Endodermal cell (in vitro differentiated cells): ENCODE data around the gene IL18. TPM values are rescaled to one million over a fixed set of nuclear protein-coding genes. Genes with fewer than 3 reads are reported as not detected.
"Not testable (repeated sequence)": the region's sequence is repeated elsewhere in the genome, so short reads cannot be mapped to it uniquely, and the experiment has no call there.

Experiments used
- DNase-seq: peaks from one replicate; pipeline ENCODE4 v3.0.0-alpha.2; 2017
- H3K27ac ChIP-seq: 2 replicates; pipeline ENCODE4 v1.5.1; 2013; ENCODE audit warnings: mild to moderate bottlenecking, low read depth, low read length, moderate library complexity
- H3K27me3 ChIP-seq: 2 replicates; pipeline ENCODE4 v1.6.1; 2013; ENCODE audit warnings: mild to moderate bottlenecking, low read length, moderate library complexity; ENCODE audit not compliant: insufficient read depth, control insufficient read depth, poor library complexity, severe bottlenecking
- H3K36me3 ChIP-seq: 2 replicates; pipeline ENCODE4 v1.7.0; 2013; ENCODE audit warnings: mild to moderate bottlenecking, low read length, moderate library complexity; ENCODE audit not compliant: control insufficient read depth, insufficient read depth
- H3K4me1 ChIP-seq: one replicate; pipeline ENCODE4 v1.7.0; 2013; ENCODE audit warnings: low read length; ENCODE audit not compliant: control insufficient read depth, insufficient read depth
- H3K4me3 ChIP-seq: 2 replicates; pipeline ENCODE4 v1.5.1; 2013; ENCODE audit warnings: mild to moderate bottlenecking, low read length, moderate library complexity
- H3K9ac ChIP-seq: 2 replicates; pipeline ENCODE4 v1.6.1; 2013; ENCODE audit warnings: mild to moderate bottlenecking, low read length, moderate library complexity; ENCODE audit not compliant: poor library complexity, severe bottlenecking; ENCODE audit errors: extremely low read depth
- H3K9me3 ChIP-seq: 2 replicates; pipeline ENCODE4 v1.6.1; 2013; ENCODE audit warnings: mild to moderate bottlenecking, low read length, moderate library complexity; ENCODE audit not compliant: control insufficient read depth
- H3K27ac Mint-ChIP-seq: 2 replicates; pipeline ENCODE4 v1.8.0; 2020; ENCODE audit warnings: mixed read lengths
- H3K27me3 Mint-ChIP-seq: 2 replicates; pipeline ENCODE4 v1.8.0; 2021; ENCODE audit warnings: mild to moderate bottlenecking, mixed read lengths; ENCODE audit not compliant: insufficient read depth
- H3K36me3 Mint-ChIP-seq: 2 replicates; pipeline ENCODE4 v1.8.0; 2020; ENCODE audit warnings: low read depth, mixed read lengths
- H3K4me1 Mint-ChIP-seq: 2 replicates; pipeline ENCODE4 v1.8.0; 2020; ENCODE audit warnings: mixed read lengths
- H3K4me3 Mint-ChIP-seq: 2 replicates; pipeline ENCODE4 v1.8.0; 2020; ENCODE audit warnings: mild to moderate bottlenecking, moderate library complexity, mixed read lengths
- H3K9me3 Mint-ChIP-seq: 2 replicates; pipeline ENCODE4 v1.8.0; 2020; ENCODE audit warnings: mild to moderate bottlenecking, mixed read lengths
- CTCF ChIP-seq: fragments of 200-600 bp; sonication (generic); conservative IDR thresholded peaks from 2 replicates; pipeline ENCODE4 v1.5.0; 2021; ENCODE audit warnings: antibody characterized with exemption, mild to moderate bottlenecking
- WGBS, 2 experiments: methylation state at CpG; one replicate each; pipeline versions ENCODE4 v1.1.5 to v1.1.7; 2013; ENCODE audit warnings: missing lambda C conversion rate in 2 of 2, mixed read lengths in 1 of 2; ENCODE audit not compliant: insufficient coverage in 1 of 2, insufficient read length in 1 of 2; 5-methylcytosine and 5-hydroxymethylcytosine counted together
- total RNA-seq, 2 donors: library from RNA; stranded (reverse); fragmentation: NEBNext Ultra II Directional in 1 of 2; extraction: Animal tissue kit (Norgen Biotek cat#: 25700) in 1 of 2; gene quantifications; 2 replicates in 1 of 2; 3 replicates in 1 of 2; pipeline ENCODE4 v1.2.1, GENCODE V29; 2021

Gene IL18
- total RNA-seq, 2 donors from 2014 or later: 1.00 TPM; not detected in 1

GRCh38 chr11:112200252-112200651, 36.4 kb upstream of the IL18 start:
- no peak overlapping the region for H3K9ac ChIP-seq
- Mint-ChIP-seq H3K27ac (no peak overlapping the region), H3K9me3 (peaks cover 2% of the 10 kb centered on the region), H3K4me3 (no peak overlapping the region), H3K36me3 (no peaks in the 10 kb centered on the region), H3K4me1 (no peaks in the 10 kb centered on the region), H3K27me3 (peaks cover 16% of the 10 kb centered on the region)
- no peak for TF ChIP-seq CTCF
- H3K4me1 ChIP-seq: no peaks in the 10 kb centered on the region
- 41 to 80% methylated on average over 1 to 2 of the region's 2 CpGs for WGBS, 2 experiments
- no peaks in the 10 kb centered on the region for H3K36me3 ChIP-seq
- DNase-seq: no peak
- H3K27ac ChIP-seq: no peak overlapping the region
- H3K27me3 ChIP-seq: no peaks in the 10 kb centered on the region
- no peaks in the 10 kb centered on the region for H3K9me3 ChIP-seq
- no peak overlapping the region for H3K4me3 ChIP-seq

- not testable (repeated sequence) for H3K4me1 ChIP-seq, H3K4me3 ChIP-seq, H3K9me3 ChIP-seq, DNase-seq, H3K4me1 Mint-ChIP-seq, H3K27me3 ChIP-seq, H3K9me3 Mint-ChIP-seq, H3K27ac ChIP-seq, H3K9ac ChIP-seq, H3K36me3 ChIP-seq, H3K36me3 Mint-ChIP-seq, H3K4me3 Mint-ChIP-seq, H3K27ac Mint-ChIP-seq
- peaks cover 16% of the 10 kb centered on the region for H3K27me3 Mint-ChIP-seq
- WGBS, 2 experiments: 79 to 86% methylated on average over 2 to 4 of the region's 4 CpGs
Measured at GRCh38 chr11:112199101-112199500, 35.2 kb upstream of the IL18 start.

GRCh38 chr11:112196519-112197087, 32.7 kb upstream of the IL18 start:
- H3K36me3 Mint-ChIP-seq: no peaks in the 10 kb centered on the region
- H3K9me3 ChIP-seq: no peaks in the 10 kb centered on the region
- no peak for TF ChIP-seq CTCF
- H3K27me3 ChIP-seq: no peaks in the 10 kb centered on the region
- no peak for DNase-seq
- no peak overlapping the region for H3K4me3 Mint-ChIP-seq
- H3K9ac ChIP-seq: no peak overlapping the region
- no peaks in the 10 kb centered on the region for H3K9me3 Mint-ChIP-seq
- 89 to 94% methylated on average over 2 of the region's 2 CpGs for WGBS, 2 experiments
- H3K4me1 ChIP-seq: no peaks in the 10 kb centered on the region
- H3K27ac ChIP-seq: no peak overlapping the region
- H3K4me3 ChIP-seq: no peak overlapping the region
- H3K27ac Mint-ChIP-seq: no peak overlapping the region
- no peaks in the 10 kb centered on the region for H3K4me1 Mint-ChIP-seq
- H3K36me3 ChIP-seq: no peaks in the 10 kb centered on the region
- H3K27me3 Mint-ChIP-seq: peaks cover 16% of the 10 kb centered on the region

- H3K4me3 Mint-ChIP-seq: no peak overlapping the region
- Histone ChIP-seq H3K27me3 (no peaks in the 10 kb centered on the region), H3K27ac (no peak overlapping the region), H3K4me3 (no peak overlapping the region), H3K4me1 (no peaks in the 10 kb centered on the region), H3K36me3 (no peaks in the 10 kb centered on the region), H3K9ac (no peak overlapping the region), H3K9me3 (no peaks in the 10 kb centered on the region)
- no peak overlapping the region for H3K27ac Mint-ChIP-seq
- H3K27me3 Mint-ChIP-seq: peaks cover 16% of the 10 kb centered on the region
- TF ChIP-seq CTCF: no peak
- H3K36me3 Mint-ChIP-seq: no peaks in the 10 kb centered on the region
- H3K9me3 Mint-ChIP-seq: no peaks in the 10 kb centered on the region
- 75 to 100% methylated on average over 1 of the region's 2 CpGs for WGBS, 2 experiments
- DNase-seq: no peak
- H3K4me1 Mint-ChIP-seq: no peaks in the 10 kb centered on the region
Measured at GRCh38 chr11:112195951-112196351, 32.1 kb upstream of the IL18 start.

- not testable (repeated sequence) for DNase-seq, H3K4me3 ChIP-seq, H3K4me1 ChIP-seq, H3K4me3 Mint-ChIP-seq, H3K9ac ChIP-seq, H3K36me3 Mint-ChIP-seq, H3K9me3 Mint-ChIP-seq, H3K27me3 ChIP-seq, H3K9me3 ChIP-seq, H3K27ac ChIP-seq, H3K4me1 Mint-ChIP-seq, H3K27ac Mint-ChIP-seq, H3K36me3 ChIP-seq
- H3K27me3 Mint-ChIP-seq: peaks cover 16% of the 10 kb centered on the region
- 89 to 94% methylated on average over 10 to 11 of the region's 11 CpGs for WGBS, 2 experiments
Measured at GRCh38 chr11:112195113-112195512, 31.2 kb upstream of the IL18 start.
